Choroid plexus epithelial cell (primary cell): ENCODE measurements around the gene TRAIP.
"Not testable (repeated sequence)": the region's sequence is repeated elsewhere in the genome, so short reads cannot be mapped to it uniquely, and the experiment has no call there.

Source experiments
- DNase-seq: peaks from one replicate; pipeline ENCODE4 v3.0.0-alpha.2; 2010; ENCODE audit warnings: low read depth
- H3K4me3 ChIP-seq: 2 replicates; pipeline ENCODE4 v1.5.1; 2011; ENCODE audit warnings: low read depth, mild to moderate bottlenecking, control low read depth, low read length, moderate library complexity
- TF ChIP-seq, protein P1 (sequence below): conservative IDR thresholded peaks from 2 replicates; pipeline ENCODE4 v1.5.1; 2011; ENCODE audit warnings: low read depth, mild to moderate bottlenecking, control low read depth, inconsistent platforms, low read length, moderate library complexity

The TRAIP gene, protein sequence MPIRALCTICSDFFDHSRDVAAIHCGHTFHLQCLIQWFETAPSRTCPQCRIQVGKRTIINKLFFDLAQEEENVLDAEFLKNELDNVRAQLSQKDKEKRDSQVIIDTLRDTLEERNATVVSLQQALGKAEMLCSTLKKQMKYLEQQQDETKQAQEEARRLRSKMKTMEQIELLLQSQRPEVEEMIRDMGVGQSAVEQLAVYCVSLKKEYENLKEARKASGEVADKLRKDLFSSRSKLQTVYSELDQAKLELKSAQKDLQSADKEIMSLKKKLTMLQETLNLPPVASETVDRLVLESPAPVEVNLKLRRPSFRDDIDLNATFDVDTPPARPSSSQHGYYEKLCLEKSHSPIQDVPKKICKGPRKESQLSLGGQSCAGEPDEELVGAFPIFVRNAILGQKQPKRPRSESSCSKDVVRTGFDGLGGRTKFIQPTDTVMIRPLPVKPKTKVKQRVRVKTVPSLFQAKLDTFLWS

DNA sequence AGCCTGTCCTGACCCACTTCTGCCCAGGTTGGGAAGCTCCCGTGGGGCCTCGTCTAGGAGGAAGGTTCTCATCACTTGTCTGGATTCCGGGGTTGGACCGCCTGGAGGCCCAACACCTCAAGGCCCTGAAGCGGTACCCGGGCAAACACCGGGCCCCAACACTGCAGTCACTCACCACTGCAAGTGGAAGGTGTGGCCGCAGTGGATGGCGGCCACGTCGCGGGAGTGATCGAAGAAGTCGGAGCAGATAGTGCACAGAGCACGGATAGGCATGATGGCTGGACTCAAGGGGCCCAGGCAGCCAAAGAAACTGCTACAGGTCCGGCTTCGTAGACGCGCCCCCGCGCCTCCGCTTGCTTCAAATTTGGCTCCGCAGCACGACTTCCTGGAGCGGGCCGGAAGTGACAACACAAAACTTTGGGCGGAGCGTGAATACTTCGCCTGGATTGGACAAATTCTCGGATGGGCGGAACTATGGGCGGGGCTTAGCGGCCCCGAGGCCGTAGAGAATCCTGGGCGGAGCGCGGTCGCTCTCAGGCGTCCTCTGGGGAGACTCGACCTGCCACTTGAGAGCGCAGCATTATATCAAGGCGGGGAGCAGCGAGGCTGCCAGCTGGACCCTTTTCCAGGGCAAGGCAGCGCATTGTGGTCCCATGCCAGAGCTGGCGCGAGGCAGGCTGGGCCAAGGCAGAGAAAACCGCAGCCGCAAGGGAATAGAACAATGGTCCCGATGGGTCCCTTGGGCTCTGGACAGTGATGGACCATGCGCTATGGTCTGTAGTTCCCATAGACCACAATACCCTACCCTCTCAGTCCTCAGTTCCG lies at the start of gene TRAIP:
TSS of gene TRAIP (minus strand) at position 384 of the 825 bp plus-strand sequence. CDS start at position 273, 111 bp downstream.
- DNase-seq = peak; percentile 91
- TF ChIP-seq, protein P1, sequence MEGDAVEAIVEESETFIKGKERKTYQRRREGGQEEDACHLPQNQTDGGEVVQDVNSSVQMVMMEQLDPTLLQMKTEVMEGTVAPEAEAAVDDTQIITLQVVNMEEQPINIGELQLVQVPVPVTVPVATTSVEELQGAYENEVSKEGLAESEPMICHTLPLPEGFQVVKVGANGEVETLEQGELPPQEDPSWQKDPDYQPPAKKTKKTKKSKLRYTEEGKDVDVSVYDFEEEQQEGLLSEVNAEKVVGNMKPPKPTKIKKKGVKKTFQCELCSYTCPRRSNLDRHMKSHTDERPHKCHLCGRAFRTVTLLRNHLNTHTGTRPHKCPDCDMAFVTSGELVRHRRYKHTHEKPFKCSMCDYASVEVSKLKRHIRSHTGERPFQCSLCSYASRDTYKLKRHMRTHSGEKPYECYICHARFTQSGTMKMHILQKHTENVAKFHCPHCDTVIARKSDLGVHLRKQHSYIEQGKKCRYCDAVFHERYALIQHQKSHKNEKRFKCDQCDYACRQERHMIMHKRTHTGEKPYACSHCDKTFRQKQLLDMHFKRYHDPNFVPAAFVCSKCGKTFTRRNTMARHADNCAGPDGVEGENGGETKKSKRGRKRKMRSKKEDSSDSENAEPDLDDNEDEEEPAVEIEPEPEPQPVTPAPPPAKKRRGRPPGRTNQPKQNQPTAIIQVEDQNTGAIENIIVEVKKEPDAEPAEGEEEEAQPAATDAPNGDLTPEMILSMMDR = no peak
- peak within 1 kb of the TSS; percentile 79 for H3K4me3 ChIP-seq

DNA sequence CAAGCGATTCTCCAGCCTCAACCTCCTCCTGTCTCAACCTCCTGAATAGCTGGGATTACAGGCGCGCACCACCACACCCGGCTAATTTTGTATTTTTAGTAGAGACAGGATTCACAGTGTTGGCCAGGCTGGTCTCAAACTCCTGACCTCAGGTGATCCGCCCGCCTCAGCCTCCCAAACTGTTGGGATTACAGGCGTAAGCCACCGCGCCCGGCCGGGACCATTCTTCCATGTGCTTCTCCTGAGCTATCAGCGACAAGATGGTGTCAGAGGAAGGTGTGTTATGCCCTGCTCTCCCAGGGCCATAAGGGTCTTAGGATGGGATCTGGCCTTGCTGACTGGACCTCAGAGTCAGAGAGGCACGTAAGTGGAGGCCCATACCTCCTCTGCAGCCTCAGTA lies 48.1 kb upstream of the TRAIP start:
- not testable (repeated sequence) for H3K4me3 ChIP-seq, DNase-seq

DNA sequence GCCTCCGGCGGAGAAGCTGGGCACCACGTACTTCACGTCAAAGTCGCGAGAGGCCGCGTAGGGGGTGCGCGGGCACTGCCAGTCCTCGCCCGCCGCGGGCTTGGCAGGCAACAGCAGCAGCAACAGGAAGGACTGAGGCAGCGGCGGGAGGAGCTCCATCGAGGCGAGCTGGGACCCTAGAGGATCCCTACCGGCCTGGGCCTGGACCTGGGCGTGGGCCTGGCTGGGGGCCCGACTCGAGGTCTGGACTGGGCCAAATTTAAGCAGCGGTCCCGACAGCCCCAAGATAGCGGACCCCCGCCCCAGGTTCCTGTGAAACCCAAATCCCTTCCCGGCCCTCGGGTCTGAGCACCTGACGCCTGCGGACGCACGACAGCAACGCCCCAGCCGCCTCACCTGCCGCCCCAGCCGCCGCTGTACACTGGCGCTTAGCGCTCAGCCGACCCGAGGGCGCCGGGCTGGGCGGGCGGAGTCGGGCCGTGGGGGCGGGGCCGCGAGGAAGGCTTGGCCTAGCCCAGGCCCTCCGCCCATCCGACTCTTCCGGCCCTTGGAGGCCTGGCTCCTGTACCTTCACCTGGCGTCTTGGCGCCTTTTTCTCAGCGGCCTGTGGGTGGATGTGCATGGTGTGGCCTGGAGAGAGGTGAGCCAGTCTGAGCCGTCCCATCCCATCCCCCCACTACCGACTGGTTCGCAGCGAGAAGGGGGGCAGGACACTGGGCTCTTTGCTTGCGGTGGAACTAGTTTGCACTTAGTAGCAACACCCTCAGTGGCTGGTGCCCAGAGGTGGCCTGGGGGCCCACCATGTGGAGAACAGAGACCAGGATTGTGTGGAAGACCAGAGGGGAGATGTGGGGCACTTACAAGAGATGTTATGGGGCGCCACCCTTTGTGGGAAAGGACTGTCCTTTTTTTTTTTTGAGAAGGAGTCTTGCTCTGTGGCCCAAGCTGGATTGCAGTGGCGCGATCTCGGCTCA lies 47.4 kb upstream of the TRAIP start, which contains the start of gene MST1R:
TSS of gene MST1R (minus strand) at position 423 of the 974 bp plus-strand sequence. CDS start at position 159, 264 bp downstream.
- peak; percentile 29 for DNase-seq
- peak within 1 kb of the TSS; percentile 48 for H3K4me3 ChIP-seq
- TF ChIP-seq, protein P1 = no peak

DNA sequence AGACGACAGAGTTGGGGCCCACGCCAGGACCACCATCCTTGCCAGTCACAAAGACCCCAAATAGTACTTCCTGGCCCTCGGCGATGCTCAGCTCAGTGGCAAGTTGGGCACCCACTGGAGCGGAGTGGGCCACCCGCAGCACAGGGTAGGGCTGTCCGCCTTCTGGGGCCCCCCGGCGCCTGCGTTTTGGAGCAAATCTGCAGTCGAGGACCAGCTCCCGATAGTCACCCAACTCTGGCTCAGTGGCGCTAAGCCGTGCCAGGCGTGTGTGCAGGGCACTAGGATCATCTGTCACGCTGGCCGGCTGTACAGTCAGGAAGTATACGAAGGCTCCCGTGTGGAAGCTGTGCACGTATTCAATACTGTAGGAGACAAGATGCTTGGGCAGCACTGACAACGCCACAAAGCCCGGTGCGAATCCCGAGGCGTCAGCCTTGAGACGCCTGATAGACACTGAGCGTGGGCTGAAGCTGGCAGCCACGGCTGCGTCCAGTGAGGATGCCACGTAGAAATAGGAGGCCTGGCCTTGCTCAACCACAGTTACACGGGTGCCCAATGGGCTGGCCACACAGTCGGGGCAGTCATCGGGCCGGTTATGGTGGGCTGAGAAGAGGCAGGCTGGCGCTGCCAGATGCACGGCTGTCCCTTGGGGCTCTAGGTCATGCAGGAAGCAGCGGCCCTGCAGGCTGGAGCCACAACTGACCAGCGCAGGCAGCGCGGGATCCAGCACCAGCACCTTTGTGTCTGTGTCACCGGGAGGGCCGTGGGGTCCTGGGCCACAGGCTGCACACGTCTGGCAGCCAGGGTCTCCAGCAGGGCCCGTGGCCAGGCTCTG lies 46.4 kb upstream of the TRAIP start:
- H3K4me3 ChIP-seq = no peak overlapping the region
- no peak for DNase-seq
- TF ChIP-seq, protein P1 = no peak

DNA sequence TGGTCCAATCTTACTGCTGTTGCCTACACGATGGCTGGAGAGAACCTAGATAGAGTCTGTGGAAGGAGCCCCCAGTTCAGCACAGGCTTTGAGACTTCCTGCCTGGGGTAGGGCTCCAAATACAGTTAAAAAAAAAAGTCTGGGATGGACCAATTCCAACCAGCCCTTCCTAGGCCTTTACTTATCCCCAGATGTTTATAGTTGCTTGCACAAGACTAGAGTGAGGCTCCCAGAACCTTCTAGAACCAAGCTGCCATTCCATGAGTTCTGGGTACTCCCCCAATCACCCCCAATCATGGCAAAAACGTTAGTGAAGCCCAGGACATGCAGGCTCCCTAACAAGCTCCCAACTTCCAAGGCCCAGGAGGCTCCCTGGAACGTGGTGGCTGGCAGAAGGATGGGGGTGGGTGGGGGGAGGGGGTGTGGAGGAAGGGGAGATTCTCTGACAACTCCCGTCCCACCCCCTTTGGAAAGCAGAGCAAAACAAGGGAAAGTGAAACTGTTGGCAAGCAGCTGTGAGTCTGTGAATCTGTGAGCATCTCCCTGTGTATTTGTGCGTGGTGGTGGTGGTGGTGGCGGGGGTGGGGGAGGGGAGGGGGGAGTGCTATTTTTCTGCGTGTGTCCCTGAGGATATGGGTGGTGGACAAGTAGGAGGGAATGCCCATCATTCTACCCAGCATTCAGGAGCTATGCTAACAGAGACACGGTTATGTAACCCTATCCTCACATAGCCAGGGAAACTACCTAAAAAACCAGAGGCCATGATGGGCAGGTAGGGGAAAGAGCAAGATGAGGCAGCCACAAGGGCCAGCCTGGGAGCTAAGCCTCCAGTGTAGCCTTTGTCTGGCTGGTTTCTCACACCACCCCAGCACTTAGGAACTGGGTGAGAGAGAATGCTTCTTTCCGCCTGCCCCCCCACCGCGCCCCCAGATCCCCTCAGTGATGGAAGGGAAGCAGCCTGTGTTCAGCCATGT lies 45.3 kb upstream of the TRAIP start:
- H3K4me3 ChIP-seq = no peak overlapping the region
- TF ChIP-seq, protein P1 = no peak
- DNase-seq = no peak
